GM19023 (cell line): ENCODE results near the gene SAC3D1.

Experiments
- ATAC-seq: cut with Tn5 transposase; IDR thresholded peaks from one replicate; pipeline ENCODE4 v1.9.1; 2021; ENCODE audit warnings: mild to moderate bottlenecking, moderate library complexity; ENCODE audit not compliant: unreplicated experiment

SAC3D1 gene

GRCh38 chr11:65059523-65059922 lies 18.5 kb downstream of the SAC3D1 start:
- no peak for ATAC-seq

- ATAC-seq = no peak
Observed at GRCh38 chr11:65059959-65060824, 19.2 kb downstream of the SAC3D1 start.

GRCh38 chr11:65060913-65061408 lies 20.0 kb downstream of the SAC3D1 start:
- no peak for ATAC-seq

GRCh38 chr11:65063532-65063931 lies 22.5 kb downstream of the SAC3D1 start:
- ATAC-seq = no peak

- no peak for ATAC-seq
Observed at GRCh38 chr11:65064847-65065240, 23.8 kb downstream of the SAC3D1 start.

- no peak for ATAC-seq
Observed at GRCh38 chr11:65065851-65066250, 24.8 kb downstream of the SAC3D1 start.

GRCh38 chr11:65066315-65066714 lies 25.3 kb downstream of the SAC3D1 start:
- ATAC-seq = no peak

- ATAC-seq = no peak
Observed at GRCh38 chr11:65066805-65067291, 25.8 kb downstream of the SAC3D1 start.

- no peak for ATAC-seq
Observed at GRCh38 chr11:65067446-65067845, 26.4 kb downstream of the SAC3D1 start.

- ATAC-seq = no peak
Observed at GRCh38 chr11:65069217-65069616, 28.2 kb downstream of the SAC3D1 start.

- ATAC-seq = no peak
Observed at GRCh38 chr11:65071907-65072630, 31.1 kb downstream of the SAC3D1 start.

- no peak for ATAC-seq
Observed at GRCh38 chr11:65072631-65072966, 31.6 kb downstream of the SAC3D1 start.

- no peak for ATAC-seq
Observed at GRCh38 chr11:65077451-65077850, 36.4 kb downstream of the SAC3D1 start.

GRCh38 chr11:65078151-65078550 lies 37.1 kb downstream of the SAC3D1 start:
- no peak for ATAC-seq

- no peak for ATAC-seq
Observed at GRCh38 chr11:65078786-65079342, 37.9 kb downstream of the SAC3D1 start.

- peak; percentile 9 for ATAC-seq
Observed at GRCh38 chr11:65083134-65083833, 42.3 kb downstream of the SAC3D1 start.

- peak; percentile 79 for ATAC-seq
Observed at GRCh38 chr11:65083834-65084597, 43.0 kb downstream of the SAC3D1 start, which contains the start of the genes CDCA5 and ZFPL1. Gene CDCA5, minus strand, starts transcription at chr11:65084040. Its CDS starts 62 bp downstream, at chr11:65083978. Gene ZFPL1, plus strand, starts transcription at chr11:65084222. Its CDS starts 477 bp downstream, at chr11:65084699.

- ATAC-seq = no peak
Observed at GRCh38 chr11:65084598-65085375, 43.8 kb downstream of the SAC3D1 start.

GRCh38 chr11:65085446-65085845 lies 44.4 kb downstream of the SAC3D1 start:
- ATAC-seq = no peak
